SK-N-SH (cell line): ENCODE data around the gene TDRKH. TPM values are rescaled to one million over a fixed set of nuclear protein-coding genes. Genes with fewer than 3 reads are reported as not detected.

ENCODE experiments used
- CTCF ChIA-PET: fragments of 300-600, 350-600 bp; formaldehyde crosslinking; extraction: SDS; loops from one replicate; lab custom pipeline; 2021; lab: Yijun Ruan, JAX
- POLR2A ChIA-PET: fragments of 350-600 bp; sonication (Branson Sonifier 250); formaldehyde crosslinking; extraction: SDS; loops from one replicate; lab custom pipeline; 2020; ENCODE audit warnings: antibody characterized with exemption, inconsistent platforms; lab: Yijun Ruan, JAX
- DNase-seq: peaks from one replicate; pipeline ENCODE4 v3.0.0; 2012
- H2AFZ ChIP-seq: fragments of 200-600 bp; sonication (generic); 2 replicates; pipeline ENCODE4 v1.8.1; 2016; ENCODE audit warnings: antibody characterized with exemption, mild to moderate bottlenecking, low read depth
- H3F3A ChIP-seq: fragments of 200-600 bp; sonication (generic); replicated peaks from 2 replicates; pipeline ENCODE3; 2016; ENCODE audit warnings: antibody characterized with exemption, mild to moderate bottlenecking; ENCODE audit not compliant: insufficient read depth
- H3K27ac ChIP-seq, 2 experiments: fragments of 200-500 bp in 1 of 2; fragments of 200-600 bp in 1 of 2; sonication (Bioruptor generic) in 1 of 2; sonication (generic), shearing (Covaris generic) in 1 of 2; 2 replicates each; pipeline versions ENCODE4 v1.5.1 to v1.6.1; 2014 to 2016; ENCODE audit warnings: low read depth in 2 of 2, inconsistent platforms in 1 of 2, low read length in 1 of 2, mild to moderate bottlenecking in 1 of 2, mixed read lengths in 1 of 2
- H3K27me3 ChIP-seq: fragments of 200-600 bp; sonication (generic), shearing (Covaris generic); 2 replicates; pipeline ENCODE4 v1.6.1; 2016; ENCODE audit warnings: mixed run types; ENCODE audit not compliant: insufficient read depth
- H3K36me3 ChIP-seq, 2 experiments: fragments of 200-500 bp in 1 of 2; fragments of 200-600 bp in 1 of 2; sonication (Bioruptor generic) in 1 of 2; sonication (generic) in 1 of 2; replicated peaks in 1 of 2; 2 replicates each; pipeline versions ENCODE3 to v1.5.1; 2014 to 2016; ENCODE audit warnings: low read length in 1 of 2, mild to moderate bottlenecking in 1 of 2; ENCODE audit not compliant: insufficient read depth in 2 of 2, control insufficient read depth in 1 of 2
- H3K4me1 ChIP-seq, 2 experiments: fragments of 200-500 bp in 1 of 2; fragments of 200-600 bp in 1 of 2; sonication (Bioruptor generic) in 1 of 2; sonication (generic), shearing (Covaris generic) in 1 of 2; 2 replicates each; pipeline versions ENCODE4 v1.5.1 to v1.6.1; 2014 to 2016; ENCODE audit warnings: low read depth in 1 of 2, low read length in 1 of 2, mixed run types in 1 of 2; ENCODE audit not compliant: insufficient read depth in 2 of 2, control insufficient read depth in 1 of 2
- H3K4me2 ChIP-seq: fragments of 200-600 bp; sonication (generic), shearing (Covaris generic); 2 replicates; pipeline ENCODE4 v1.6.1; 2017; ENCODE audit warnings: mixed run types
- H3K4me3 ChIP-seq, 2 experiments: fragments of 200-500 bp in 1 of 2; fragments of 200-600 bp in 1 of 2; sonication (Bioruptor generic) in 1 of 2; sonication (generic), shearing (Covaris generic) in 1 of 2; 2 replicates each; pipeline versions ENCODE4 v1.5.1 to v1.8.1; 2014 to 2016; ENCODE audit warnings: low read depth in 2 of 2, inconsistent platforms in 1 of 2, low read length in 1 of 2, mild to moderate bottlenecking in 1 of 2, mixed read lengths in 1 of 2, moderate library complexity in 1 of 2
- H3K79me2 ChIP-seq: fragments of 200-600 bp; sonication (generic); 2 replicates; pipeline ENCODE4 v1.8.1; 2017; ENCODE audit warnings: mild to moderate bottlenecking; ENCODE audit not compliant: insufficient read depth
- H3K9ac ChIP-seq: fragments of 200-600 bp; sonication (generic); 2 replicates; pipeline ENCODE4 v1.6.1; 2017; ENCODE audit warnings: mixed run types
- H3K9me2 ChIP-seq: fragments of 200-600 bp; sonication (generic); 2 replicates; pipeline ENCODE4 v1.6.1; 2017; ENCODE audit warnings: mixed run types
- H3K9me3 ChIP-seq: fragments of 200-600 bp; sonication (generic); 2 replicates; pipeline ENCODE4 v1.6.1; 2017; ENCODE audit warnings: mixed run types, mild to moderate bottlenecking, moderate library complexity
- H4K20me1 ChIP-seq: fragments of 200-600 bp; sonication (generic); 2 replicates; pipeline ENCODE4 v1.6.1; 2017; ENCODE audit warnings: mild to moderate bottlenecking, mixed run types; ENCODE audit not compliant: insufficient read depth
- CHD2 ChIP-seq: fragments of 150-350 bp; IDR thresholded peaks from 2 replicates; pipeline ENCODE4 v1.6.1; 2018; ENCODE audit warnings: low read length; ENCODE audit not compliant: partially characterized antibody
- CTCF ChIP-seq: fragments of 200-600 bp; sonication (generic); IDR thresholded peaks from 2 replicates; pipeline ENCODE4 v1.6.1; 2017; ENCODE audit warnings: antibody characterized with exemption, mild to moderate bottlenecking, moderate library complexity
- EZH2phosphoT487 ChIP-seq: fragments of 200-600 bp; sonication (generic); IDR thresholded peaks from 2 replicates; pipeline ENCODE4 v1.6.1; 2017; ENCODE audit warnings: low read depth, mixed run types, mild to moderate bottlenecking, antibody characterized with exemption, moderate library complexity, borderline replicate concordance
- FOSL2 ChIP-seq: IDR thresholded peaks from 2 replicates; pipeline ENCODE4 v1.4.0; 2012; ENCODE audit warnings: low read depth, mild to moderate bottlenecking, moderate library complexity, borderline replicate concordance
- FOXJ3 ChIP-seq: sonication (generic); formaldehyde crosslinking; IDR thresholded peaks from 2 replicates; pipeline ENCODE4 v1.5.1; 2020; ENCODE audit warnings: mild to moderate bottlenecking, missing genetic modification reagents
- GATA2 ChIP-seq: sonication (generic); formaldehyde crosslinking; IDR thresholded peaks from 2 replicates; pipeline ENCODE4 v1.5.0; 2020; ENCODE audit warnings: mild to moderate bottlenecking, missing genetic modification reagents
- JUND ChIP-seq: IDR thresholded peaks from 2 replicates; pipeline ENCODE4 v1.4.0; 2012
- MAX ChIP-seq: IDR thresholded peaks from 2 replicates; pipeline ENCODE4 v1.4.0; 2012; ENCODE audit warnings: low read depth
- NRF1 ChIP-seq: IDR thresholded peaks from 2 replicates; pipeline ENCODE4 v1.6.1; 2012; ENCODE audit warnings: low read depth, mild to moderate bottlenecking, low read length
- RAD21 ChIP-seq: IDR thresholded peaks from 2 replicates; pipeline ENCODE4 v1.6.1; 2012; ENCODE audit warnings: mild to moderate bottlenecking, low read length
- RCOR1 ChIP-seq: fragments of 150-350 bp; IDR thresholded peaks from 2 replicates; pipeline ENCODE4 v1.6.1; 2017; ENCODE audit warnings: antibody characterized with exemption, low read length
- RXRA ChIP-seq: IDR thresholded peaks from 2 replicates; pipeline ENCODE4 v1.4.0; 2012; ENCODE audit warnings: low read depth, mild to moderate bottlenecking, borderline replicate concordance
- SMC3 ChIP-seq: IDR thresholded peaks from 2 replicates; pipeline ENCODE4 v1.6.1; 2012; ENCODE audit warnings: low read depth, low read length, improper control_type of control experiment
- TAF1 ChIP-seq: IDR thresholded peaks from 2 replicates; pipeline ENCODE4 v1.6.1; 2012; ENCODE audit warnings: low read depth, mild to moderate bottlenecking, low read length, moderate library complexity, borderline replicate concordance
- TEAD4 ChIP-seq: IDR thresholded peaks from 2 replicates; pipeline ENCODE4 v1.4.0; 2012; ENCODE audit warnings: mild to moderate bottlenecking, borderline replicate concordance; ENCODE audit not compliant: insufficient read depth
- USF2 ChIP-seq: fragments of 150-350 bp; IDR thresholded peaks from 2 replicates; pipeline ENCODE4 v1.6.1; 2017; ENCODE audit warnings: antibody characterized with exemption, low read length, low read depth, borderline replicate concordance
- WGBS: methylation state at CpG from one replicate; pipeline ENCODE4 v1.1.6; 2017; ENCODE audit warnings: low lambda C conversion rate; 5-methylcytosine and 5-hydroxymethylcytosine counted together
- polyA plus RNA-seq, 3 experiments: library from polyadenylated mRNA; depleted of rRNA; stranded (reverse); fragments of >200 nt; gene quantifications; 2 replicates each; pipeline ENCODE4 v1.2.3, GENCODE V29; 2012
- TF ChIP-seq, protein P1 (sequence below): fragments of 150-350 bp; IDR thresholded peaks from 2 replicates; pipeline ENCODE4 v1.6.1; 2016; ENCODE audit warnings: mild to moderate bottlenecking, low read depth, low read length

The TDRKH gene
- polyA plus RNA-seq, 1 of the 3 experiments (the other 2 are of a cell fraction): 1.9 TPM

GRCh38 chr1:151729966-151730291, 60.4 kb downstream of the TDRKH start:
- H3K4me2 ChIP-seq: no peak overlapping the region
- no peak overlapping the region for H3K9ac ChIP-seq
- no peak for DNase-seq
- 87% methylated on average over 3 of the region's 4 CpGs for WGBS
- TF ChIP-seq TAF1 (no peak), TEAD4 (no peak), CHD2 (no peak), RAD21 (no peak), USF2 (no peak), FOSL2 (no peak), RXRA (no peak), CTCF (no peak), MAX (no peak), FOXJ3 (CRISPR knock-in tag) (no peak), RCOR1 (no peak), NRF1 (no peak), SMC3 (no peak), GATA2 (CRISPR knock-in tag) (no peak), JUND (no peak), EZH2phosphoT487 (no peak)
- TF ChIP-seq, protein P1, sequence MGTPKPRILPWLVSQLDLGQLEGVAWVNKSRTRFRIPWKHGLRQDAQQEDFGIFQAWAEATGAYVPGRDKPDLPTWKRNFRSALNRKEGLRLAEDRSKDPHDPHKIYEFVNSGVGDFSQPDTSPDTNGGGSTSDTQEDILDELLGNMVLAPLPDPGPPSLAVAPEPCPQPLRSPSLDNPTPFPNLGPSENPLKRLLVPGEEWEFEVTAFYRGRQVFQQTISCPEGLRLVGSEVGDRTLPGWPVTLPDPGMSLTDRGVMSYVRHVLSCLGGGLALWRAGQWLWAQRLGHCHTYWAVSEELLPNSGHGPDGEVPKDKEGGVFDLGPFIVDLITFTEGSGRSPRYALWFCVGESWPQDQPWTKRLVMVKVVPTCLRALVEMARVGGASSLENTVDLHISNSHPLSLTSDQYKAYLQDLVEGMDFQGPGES: no peak
- no peaks in the 10 kb centered on the region for H3K27me3 ChIP-seq
- no peaks in the 10 kb centered on the region for H3K36me3 ChIP-seq
- H3K9me3 ChIP-seq: no peaks in the 10 kb centered on the region
- no peaks in the 10 kb centered on the region for H3K79me2 ChIP-seq
- H3K4me3 ChIP-seq: no peak overlapping the region
- H4K20me1 ChIP-seq: no peaks in the 10 kb centered on the region
- no peak overlapping the region for H2AFZ ChIP-seq
- peaks cover 0 to 30% of the 10 kb centered on the region in 2 experiments; a peak in 2 of 4 replicates for H3K4me1 ChIP-seq
- no peaks in the 10 kb centered on the region for H3K9me2 ChIP-seq
- ChIA-PET POLR2A (interaction anchor here (2.7 kb wide), 1 partner anchor 14 kb away, joined by 24 read pairs; the partner anchor contains the start of gene CELF3), CTCF (interaction anchor here (1.1 to 4.9 kb wide), 4 partner anchors 14 to 106 kb away, joined by 3 to 54 read pairs (median 15); partner anchors contain the start of gene CELF3)
- H3F3A ChIP-seq: no peaks in the 10 kb centered on the region
- H3K27ac ChIP-seq: no peak overlapping the region
